GM03348 (cell line): ENCODE results near the gene OR13C8.
A peak's percentile ranks its signal among the peaks of the same experiment; 100 is the strongest.
"Not testable (repeated sequence)": the region's sequence is repeated elsewhere in the genome, so short reads cannot be mapped to it uniquely, and the experiment has no call there.

Source experiments
- DNase-seq: peaks from one replicate; pipeline ENCODE4 v3.0.0; 2012; ENCODE audit warnings: low spot score

OR13C8 gene, protein sequence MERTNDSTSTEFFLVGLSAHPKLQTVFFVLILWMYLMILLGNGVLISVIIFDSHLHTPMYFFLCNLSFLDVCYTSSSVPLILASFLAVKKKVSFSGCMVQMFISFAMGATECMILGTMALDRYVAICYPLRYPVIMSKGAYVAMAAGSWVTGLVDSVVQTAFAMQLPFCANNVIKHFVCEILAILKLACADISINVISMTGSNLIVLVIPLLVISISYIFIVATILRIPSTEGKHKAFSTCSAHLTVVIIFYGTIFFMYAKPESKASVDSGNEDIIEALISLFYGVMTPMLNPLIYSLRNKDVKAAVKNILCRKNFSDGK

DNA sequence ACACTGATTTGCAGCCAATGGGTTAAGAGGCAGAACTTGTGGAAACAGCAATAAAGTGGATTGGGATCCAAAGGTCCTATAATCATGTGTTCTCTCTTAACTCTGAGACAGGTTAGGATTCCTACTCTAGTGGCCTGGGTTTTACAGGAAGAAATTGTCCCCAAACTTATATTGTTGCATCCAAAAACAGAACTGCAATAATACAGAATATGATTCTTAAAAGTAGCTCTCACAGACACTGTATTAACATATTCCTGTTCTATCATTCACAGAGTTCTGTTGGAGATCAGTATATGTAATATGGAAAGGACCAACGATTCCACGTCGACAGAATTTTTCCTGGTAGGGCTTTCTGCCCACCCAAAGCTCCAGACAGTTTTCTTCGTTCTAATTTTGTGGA is at the start of gene OR13C8:
OR13C8 (plus strand) TSS at position 301 of the 400 bp plus-strand sequence; CDS start at position 301, 0 bp downstream.
- DNase-seq, result no peak

DNA sequence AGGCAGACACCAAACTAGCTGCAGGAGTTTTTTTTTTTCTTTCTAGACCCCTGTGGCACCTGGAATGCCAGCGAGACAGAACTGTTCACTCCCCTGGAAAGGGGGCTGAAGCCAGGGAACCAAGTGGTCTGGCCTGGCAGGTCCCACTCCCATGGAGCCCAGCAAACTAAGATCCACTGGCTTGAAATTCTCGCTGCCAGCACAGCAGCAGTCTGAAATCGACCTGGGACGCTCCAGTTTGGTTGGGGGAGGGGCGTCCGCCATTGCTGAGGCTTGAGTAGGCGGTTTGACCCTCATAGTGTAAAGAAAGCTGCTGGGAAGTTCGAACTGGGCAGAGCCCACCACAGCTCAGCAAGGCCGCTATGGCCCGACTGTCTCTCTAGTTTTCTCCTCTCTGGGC is 48.7 kb upstream of the OR13C8 start:
- not testable (repeated sequence) for DNase-seq

DNA sequence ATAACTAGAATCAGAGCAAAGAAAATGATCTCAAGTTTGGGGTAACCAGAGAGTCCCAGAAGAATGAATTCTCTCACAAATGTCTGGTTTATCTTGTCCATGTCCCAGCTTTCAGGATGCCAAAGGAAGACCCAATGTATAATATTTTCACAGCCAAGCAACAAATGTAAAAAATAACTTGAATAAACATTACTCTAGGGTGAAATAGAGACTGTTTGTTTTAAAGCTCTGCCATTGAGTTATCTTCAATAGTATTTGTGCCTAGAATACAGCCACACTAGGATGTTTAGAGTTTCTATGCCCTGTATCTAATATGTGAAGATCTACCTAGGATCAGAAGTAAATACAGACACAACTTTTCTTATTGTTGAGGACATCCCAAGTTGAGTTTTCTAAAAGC is 41.9 kb upstream of the OR13C8 start, which contains the start of gene OR13C4:
OR13C4 (minus strand) TSS at position 101 of the 400 bp plus-strand sequence; CDS start at position 101, 0 bp downstream.
- DNase-seq, result no peak

- DNase-seq, result no peak
Measured at GRCh38 chr9:104536756-104537155, 32.2 kb upstream of the OR13C8 start, which contains the start of gene OR13C3. Gene OR13C3 (minus strand): TSS chr9:104536856. CDS start chr9:104536723, 133 bp downstream.

GRCh38 chr9:104539275-104539674 is 29.7 kb upstream of the OR13C8 start:
- no peak for DNase-seq

GRCh38 chr9:104544644-104545043 is 24.3 kb upstream of the OR13C8 start:
- DNase-seq, result no peak

DNA sequence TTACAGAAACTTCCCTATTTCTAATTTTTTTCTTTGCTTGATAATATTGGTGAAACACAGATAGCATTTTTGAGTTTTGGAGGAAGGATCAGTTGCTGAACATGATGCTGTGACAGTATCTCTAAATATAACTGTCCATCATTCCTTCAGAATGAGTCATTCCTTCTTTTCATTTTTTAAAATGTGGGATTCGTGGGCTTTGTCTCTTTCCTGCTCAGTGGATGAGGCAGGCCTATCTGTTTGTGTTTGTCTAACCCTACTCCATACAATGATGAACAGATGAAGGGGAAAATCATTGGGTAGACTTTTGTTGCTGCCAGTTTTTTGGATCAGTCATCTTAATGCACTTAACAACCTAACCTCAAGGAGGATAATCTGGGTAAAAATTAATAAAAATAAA is 15.7 kb upstream of the OR13C8 start:
- peak; percentile 1 for DNase-seq

DNA sequence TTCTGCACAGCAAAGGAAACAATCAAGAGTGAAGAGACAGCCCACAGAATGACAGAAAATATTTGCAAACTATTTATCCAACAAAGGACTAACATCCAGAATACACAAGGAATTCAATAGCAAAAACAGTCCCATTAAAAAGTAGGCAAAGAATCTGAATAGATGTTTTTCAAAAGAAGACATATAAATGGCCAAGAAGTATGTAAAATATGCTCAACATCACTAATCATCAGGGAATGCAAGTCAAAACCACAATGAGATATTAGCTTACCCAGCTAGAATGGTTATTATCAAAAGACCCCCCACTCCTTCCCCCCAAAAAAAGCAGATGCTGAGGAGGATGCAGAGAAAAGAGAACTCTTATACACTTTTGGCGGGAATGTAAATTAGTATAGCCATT is 13.4 kb upstream of the OR13C8 start:
- DNase-seq, result no peak

GRCh38 chr9:104556830-104557634 is 11.9 kb upstream of the OR13C8 start:
- DNase-seq, result no peak

GRCh38 chr9:104564358-104564757 is 4.6 kb upstream of the OR13C8 start:
- DNase-seq, result no peak

DNA sequence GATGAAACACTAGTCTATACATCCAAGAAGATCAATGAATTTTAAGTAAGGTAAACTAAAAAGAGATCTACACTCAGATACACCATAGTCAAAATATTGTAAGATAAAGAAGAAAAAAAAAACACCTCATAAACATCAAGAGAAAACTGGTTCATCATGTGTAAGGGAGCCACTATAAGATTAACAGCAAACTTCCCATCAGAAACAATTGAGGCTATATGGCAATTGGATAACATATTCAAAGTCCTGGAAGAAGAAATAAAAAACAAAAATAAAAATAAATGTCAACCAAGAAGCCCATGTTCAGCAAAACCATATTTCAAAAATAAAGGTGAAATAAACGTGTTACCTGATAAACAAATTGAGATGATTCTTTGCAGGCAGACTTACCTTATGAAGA is 3.6 kb downstream of the OR13C8 start:
- DNase-seq, result no peak

GRCh38 chr9:104575456-104575855 is 6.5 kb downstream of the OR13C8 start:
- no peak for DNase-seq

DNA sequence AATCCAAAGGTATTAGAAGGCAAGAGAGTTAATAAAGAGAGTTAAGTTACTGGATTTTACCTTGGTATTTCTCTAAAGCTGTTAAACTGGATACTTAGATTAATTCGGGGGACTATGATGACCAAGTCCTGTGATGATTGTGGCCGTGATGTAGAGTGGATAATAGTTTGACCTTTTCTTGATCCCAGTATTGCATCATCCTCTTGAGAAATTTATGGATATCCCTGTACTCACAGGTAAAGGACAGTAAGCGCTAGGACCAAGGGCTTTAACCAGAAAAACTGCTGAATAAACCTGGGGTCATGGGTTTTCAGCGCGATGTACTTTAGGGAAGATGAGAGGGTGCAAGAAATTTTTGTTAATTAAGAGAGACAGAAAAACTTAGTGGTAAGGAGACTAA is 8.3 kb downstream of the OR13C8 start:
- DNase-seq, result no peak

DNA sequence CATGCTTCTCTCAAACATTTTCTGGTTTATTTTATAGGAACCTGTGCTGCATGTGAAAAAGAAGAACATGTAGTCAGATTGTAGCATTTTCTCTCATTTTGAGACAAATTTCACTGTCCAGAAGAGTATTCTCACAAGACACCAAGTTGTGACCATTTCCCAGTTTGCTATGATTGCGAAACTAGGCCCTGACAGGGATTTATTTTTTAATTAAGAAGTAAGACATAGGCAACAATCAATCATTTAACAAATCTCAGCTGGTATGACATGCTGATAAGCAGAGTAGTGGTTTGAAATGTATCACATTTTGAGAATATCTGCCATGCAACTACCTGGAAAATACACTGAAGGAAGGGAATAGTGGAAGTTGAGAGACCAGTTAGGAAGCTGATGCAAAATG is 11.6 kb downstream of the OR13C8 start:
- no peak for DNase-seq

DNA sequence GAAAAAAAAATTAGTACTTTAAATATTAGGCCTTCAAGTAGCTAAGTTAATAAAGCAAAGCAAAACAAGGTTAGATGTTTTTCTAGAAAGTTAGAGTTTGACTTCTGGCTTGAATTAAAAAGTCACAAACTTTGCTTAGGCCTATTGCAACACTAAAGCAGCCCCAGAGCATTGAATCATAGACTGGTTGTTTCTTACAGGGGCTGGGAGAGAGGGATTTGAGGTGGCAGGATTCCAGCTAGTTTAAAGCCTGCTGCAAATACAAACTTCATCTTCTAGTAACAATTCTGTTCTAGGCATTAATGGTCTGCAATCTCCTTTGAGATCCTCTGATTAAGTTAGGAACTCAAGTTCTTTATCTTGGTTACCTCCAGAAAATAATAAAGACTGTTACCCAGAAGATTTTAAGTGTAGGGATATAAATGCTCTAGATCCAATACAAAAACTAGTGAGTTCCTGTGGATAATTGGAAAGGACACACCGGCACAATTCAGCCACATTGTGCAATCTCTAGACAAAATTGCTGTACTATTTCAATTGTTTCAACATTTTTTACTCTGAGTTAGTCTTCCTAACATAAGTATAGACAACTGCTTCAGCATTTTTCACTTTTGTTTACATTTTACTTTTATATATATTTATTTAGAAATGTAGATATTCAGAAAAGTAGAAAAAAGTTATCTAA is 17.7 kb downstream of the OR13C8 start:
- no peak for DNase-seq

GRCh38 chr9:104589626-104590025 is 20.7 kb downstream of the OR13C8 start:
- DNase-seq, result no peak

DNA sequence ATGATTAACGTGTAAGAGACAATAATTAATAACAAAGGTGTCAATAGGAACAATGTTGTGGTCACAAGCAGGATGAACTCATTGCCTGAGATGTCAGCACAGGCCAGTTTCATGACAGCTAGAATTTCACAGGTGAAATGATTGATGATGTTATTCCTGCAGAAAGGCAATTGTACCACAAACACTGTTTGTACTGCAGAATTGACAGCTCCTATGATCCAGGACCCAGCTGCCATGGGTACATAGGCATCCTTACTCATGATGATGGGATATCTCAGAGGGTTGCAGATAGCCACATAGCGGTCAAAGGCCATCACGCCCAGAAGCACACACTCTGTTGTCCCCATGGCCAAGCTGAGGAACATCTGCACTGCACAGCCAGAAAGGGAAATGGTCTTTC is 29.8 kb downstream of the OR13C8 start:
- not testable (repeated sequence) for DNase-seq

GRCh38 chr9:104599313-104599712 is 30.3 kb downstream of the OR13C8 start, which contains the start of gene OR13C5:
Gene OR13C5 (minus strand): TSS chr9:104599413. CDS start chr9:104599413, 0 bp downstream.
- DNase-seq, result not testable (repeated sequence)

DNA sequence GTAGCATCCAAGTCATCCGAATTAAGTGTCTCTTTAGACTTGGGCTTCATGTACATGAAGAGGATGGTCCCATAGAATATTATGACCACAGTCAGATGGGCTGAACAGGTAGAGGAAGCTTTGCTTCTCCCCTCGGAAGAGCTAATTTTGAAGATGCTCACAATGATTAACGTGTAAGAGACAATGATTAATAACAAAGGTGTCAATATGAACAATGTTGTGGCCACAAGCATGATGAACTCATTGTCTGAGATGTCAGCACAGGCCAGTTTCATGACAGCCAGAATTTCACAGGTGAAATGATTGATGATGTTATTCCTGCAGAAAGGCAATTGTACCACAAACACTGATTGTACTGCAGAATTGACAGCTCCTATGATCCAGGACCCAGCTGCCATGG is 35.8 kb downstream of the OR13C8 start:
- no peak for DNase-seq

DNA sequence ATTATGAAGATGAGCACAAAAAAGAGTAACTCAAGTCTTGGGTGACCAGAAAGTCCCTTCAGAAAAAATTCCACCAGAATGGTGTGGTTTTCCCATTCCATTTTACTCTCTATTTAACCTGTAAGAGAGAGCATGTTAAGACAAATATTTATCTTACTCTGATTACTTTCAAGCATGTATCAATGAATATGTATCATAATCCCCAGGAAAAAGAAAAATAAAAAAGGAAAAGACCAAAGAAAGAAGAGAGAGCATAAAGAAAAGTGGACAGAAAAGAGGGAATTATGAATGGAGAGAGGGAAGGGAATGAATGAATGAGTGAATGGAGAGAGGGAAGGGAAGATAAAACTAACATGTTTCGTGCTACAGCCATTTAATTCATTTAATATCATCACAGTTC is 36.6 kb downstream of the OR13C8 start, which contains the start of gene OR13C2:
OR13C2 (minus strand) TSS at position 101 of the 400 bp plus-strand sequence; CDS start at position 101, 0 bp downstream.
- not testable (repeated sequence) for DNase-seq

- DNase-seq, result no peak
Measured at GRCh38 chr9:104606152-104606551, 37.2 kb downstream of the OR13C8 start.

GRCh38 chr9:104608336-104608735 is 39.4 kb downstream of the OR13C8 start:
- no peak for DNase-seq
